ENCODE results near the gene WDPCP. TPM values are rescaled to one million over a fixed set of nuclear protein-coding genes. Genes with fewer than 3 reads are reported as not detected.
"Not testable (repeated sequence)": the region's sequence is repeated elsewhere in the genome, so short reads cannot be mapped to it uniquely, and the experiment has no call there.

The WDPCP gene
- total RNA-seq, 1 donor from 2014 or later: 5.7 TPM

- Mint-ChIP-seq H3K4me3 (ENCODE audit: unreplicated experiment) (no peak overlapping the region), H3K27ac (ENCODE audit: unreplicated experiment) (no peak overlapping the region), H3K4me1 (ENCODE audit: unreplicated experiment) (no peaks in the 10 kb centered on the region), H3K36me3 (ENCODE audit: low read depth, unreplicated experiment) (no peaks in the 10 kb centered on the region), H3K9me3 (ENCODE audit: unreplicated experiment) (no peaks in the 10 kb centered on the region), H3K27me3 (ENCODE audit: unreplicated experiment) (no peaks in the 10 kb centered on the region)
- no peak for TF ChIP-seq CTCF (IDR thresholded peaks at IDR 0.05; ENCODE audit: unreplicated experiment)
- no peak for DNase-seq (ENCODE audit: low spot score)
Measured at GRCh38 chr2:63406641-63407040, 181.6 kb downstream of the WDPCP start.

GRCh38 chr2:63403820-63404219 is 184.5 kb downstream of the WDPCP start:
- H3K4me1 Mint-ChIP-seq (ENCODE audit: unreplicated experiment): no peaks in the 10 kb centered on the region
- no peaks in the 10 kb centered on the region for H3K9me3 Mint-ChIP-seq (ENCODE audit: unreplicated experiment)

GRCh38 chr2:63402889-63403288 is 185.4 kb downstream of the WDPCP start:
- not testable (repeated sequence) for H3K4me1 Mint-ChIP-seq (ENCODE audit: unreplicated experiment); H3K27me3 Mint-ChIP-seq (ENCODE audit: unreplicated experiment); H3K9me3 Mint-ChIP-seq (ENCODE audit: unreplicated experiment); H3K27ac Mint-ChIP-seq (ENCODE audit: unreplicated experiment); H3K4me3 Mint-ChIP-seq (ENCODE audit: unreplicated experiment); H3K36me3 Mint-ChIP-seq (ENCODE audit: low read depth, unreplicated experiment); DNase-seq (ENCODE audit: low spot score)

More at GRCh38 chr2:63403820-63404219, 184.5 kb downstream of the WDPCP start:
- Mint-ChIP-seq H3K4me3 (ENCODE audit: unreplicated experiment) (no peak overlapping the region), H3K36me3 (ENCODE audit: low read depth, unreplicated experiment) (no peaks in the 10 kb centered on the region), H3K27ac (ENCODE audit: unreplicated experiment) (no peak overlapping the region), H3K27me3 (ENCODE audit: unreplicated experiment) (no peaks in the 10 kb centered on the region)
- no peak for TF ChIP-seq CTCF (IDR thresholded peaks at IDR 0.05; ENCODE audit: unreplicated experiment)
- DNase-seq (ENCODE audit: low spot score): no peak

- Mint-ChIP-seq H3K4me3 (ENCODE audit: unreplicated experiment) (no peak overlapping the region), H3K27ac (ENCODE audit: unreplicated experiment) (no peak overlapping the region)
- DNase-seq (ENCODE audit: low spot score): no peak
Measured at GRCh38 chr2:63399156-63399555, 189.1 kb downstream of the WDPCP start.

GRCh38 chr2:63379451-63379850 is 208.8 kb downstream of the WDPCP start:
- Mint-ChIP-seq H3K27me3 (ENCODE audit: unreplicated experiment) (no peaks in the 10 kb centered on the region), H3K27ac (ENCODE audit: unreplicated experiment) (no peak overlapping the region), H3K4me3 (ENCODE audit: unreplicated experiment) (no peak overlapping the region), H3K4me1 (ENCODE audit: unreplicated experiment) (peaks cover 4% of the 10 kb centered on the region), H3K36me3 (ENCODE audit: low read depth, unreplicated experiment) (no peaks in the 10 kb centered on the region), H3K9me3 (ENCODE audit: unreplicated experiment) (no peaks in the 10 kb centered on the region)
- no peak for TF ChIP-seq CTCF (IDR thresholded peaks at IDR 0.05; ENCODE audit: unreplicated experiment)
- DNase-seq (ENCODE audit: low spot score): no peak

More at GRCh38 chr2:63399156-63399555, 189.1 kb downstream of the WDPCP start:
- no peaks in the 10 kb centered on the region for H3K27me3 Mint-ChIP-seq (ENCODE audit: unreplicated experiment)
- H3K4me1 Mint-ChIP-seq (ENCODE audit: unreplicated experiment): no peaks in the 10 kb centered on the region
- no peaks in the 10 kb centered on the region for H3K36me3 Mint-ChIP-seq (ENCODE audit: low read depth, unreplicated experiment)
- no peak for TF ChIP-seq CTCF (IDR thresholded peaks at IDR 0.05; ENCODE audit: unreplicated experiment)
- H3K9me3 Mint-ChIP-seq (ENCODE audit: unreplicated experiment): no peaks in the 10 kb centered on the region

GRCh38 chr2:63378589-63378988 is 209.7 kb downstream of the WDPCP start:
- TF ChIP-seq CTCF (IDR thresholded peaks at IDR 0.05; ENCODE audit: unreplicated experiment): no peak
- H3K27ac Mint-ChIP-seq (ENCODE audit: unreplicated experiment): no peak overlapping the region
- DNase-seq (ENCODE audit: low spot score): no peak
- no peaks in the 10 kb centered on the region for H3K36me3 Mint-ChIP-seq (ENCODE audit: low read depth, unreplicated experiment)
- H3K27me3 Mint-ChIP-seq (ENCODE audit: unreplicated experiment): no peaks in the 10 kb centered on the region
- H3K4me3 Mint-ChIP-seq (ENCODE audit: unreplicated experiment): no peak overlapping the region
- H3K4me1 Mint-ChIP-seq (ENCODE audit: unreplicated experiment): peaks cover 4% of the 10 kb centered on the region
- no peaks in the 10 kb centered on the region for H3K9me3 Mint-ChIP-seq (ENCODE audit: unreplicated experiment)

Data from endothelial cell (in vitro differentiated cells).